HepG2 (cell line): ENCODE data around the gene ELOVL5. TPM values are rescaled to one million over a fixed set of nuclear protein-coding genes. Genes with fewer than 3 reads are reported as not detected.

Experiments
- CERS6 ChIP-seq: sonication (generic); formaldehyde crosslinking; IDR thresholded peaks from 2 replicates; pipeline ENCODE4 v1.5.0; 2020; ENCODE audit warnings: missing genetic modification reagents
- KIAA2018 ChIP-seq: sonication (generic); formaldehyde crosslinking; IDR thresholded peaks from 2 replicates; pipeline ENCODE4 v1.5.0; 2020; ENCODE audit warnings: mild to moderate bottlenecking, missing genetic modification reagents, borderline replicate concordance
- REPIN1 ChIP-seq: sonication (generic); formaldehyde crosslinking; IDR thresholded peaks from 2 replicates; pipeline ENCODE4 v1.8.0; 2022; ENCODE audit warnings: missing genetic modification reagents, low read depth, mild to moderate bottlenecking, borderline replicate concordance
- SRSF4 ChIP-seq: fragments of 200-400 bp; formaldehyde crosslinking; IDR thresholded peaks from one replicate; pipeline ENCODE4 v1.6.1; 2018; ENCODE audit warnings: mild to moderate bottlenecking, low read depth, low read length, moderate library complexity; ENCODE audit not compliant: poor library complexity, severe bottlenecking
- YEATS4 ChIP-seq: sonication (generic); formaldehyde crosslinking; IDR thresholded peaks from 2 replicates; pipeline ENCODE4 v1.4.0; 2020; ENCODE audit warnings: missing genetic modification reagents, borderline replicate concordance
- ZBTB1 ChIP-seq: sonication (generic); formaldehyde crosslinking; IDR thresholded peaks from 2 replicates; pipeline ENCODE4 v1.4.0; 2020; ENCODE audit warnings: missing genetic modification reagents, borderline replicate concordance
- ZC3H4 ChIP-seq: sonication (generic); formaldehyde crosslinking; IDR thresholded peaks from 2 replicates; pipeline ENCODE4 v1.4.0; 2020; ENCODE audit warnings: missing genetic modification reagents, borderline replicate concordance
- ZNF256 ChIP-seq: sonication (generic); formaldehyde crosslinking; conservative IDR thresholded peaks from 2 replicates; pipeline ENCODE4 v1.4.0; 2020; ENCODE audit warnings: missing genetic modification reagents
- ZNF609 ChIP-seq: sonication (generic); formaldehyde crosslinking; IDR thresholded peaks from 2 replicates; pipeline ENCODE4 v1.4.0; 2020; ENCODE audit warnings: mild to moderate bottlenecking, missing genetic modification reagents, borderline replicate concordance
- ZNF737 ChIP-seq: sonication (generic); formaldehyde crosslinking; IDR thresholded peaks from 2 replicates; pipeline ENCODE4 v1.5.0; 2020; ENCODE audit warnings: missing genetic modification reagents, mild to moderate bottlenecking, borderline replicate concordance
- ZNF766 ChIP-seq: sonication (generic); formaldehyde crosslinking; IDR thresholded peaks from 2 replicates; pipeline ENCODE4 v1.5.0; 2020; ENCODE audit warnings: missing genetic modification reagents, borderline replicate concordance
- polyA plus RNA-seq, 8 experiments: library from polyadenylated mRNA; depleted of rRNA in 3 of 8; stranded (reverse) in 7 of 8; unstranded in 1 of 8; fragments of >200 nt; fragmentation: Illumina TruSeq in 4 of 8; extraction: Trizol in 4 of 8; gene quantifications; 2 replicates each; pipeline versions ENCODE4 v1.2.1 to v1.2.3, GENCODE V29; 2011 to 2016; ENCODE audit warnings: low read depth in 4 of 8, missing spikeins in 1 of 8, mixed read lengths in 1 of 8; ENCODE audit not compliant: insufficient read depth in 1 of 8
- total RNA-seq, 5 experiments: library from RNA; depleted of rRNA; stranded (reverse); fragments of >200 nt; fragmentation: Illumina TruSeq; extraction: Trizol; gene quantifications; 2 replicates each; pipeline ENCODE4 v1.2.3, GENCODE V29; 2016; ENCODE audit warnings: low read depth in 1 of 5

ELOVL5 gene
- total and polyA plus RNA-seq, 2 of the 13 experiments (the other 11 are each of a cell fraction or from before 2014, with no cell fraction given), result 50.1 to 72.4 TPM

- TF ChIP-seq ZC3H4, result peak; percentile 81; the same call in 1 of the 2 replicates
- no peak for TF ChIP-seq ZNF256 (CRISPR knock-in tag)
- TF ChIP-seq CERS6, result no peak
- peak; percentile 98 for TF ChIP-seq REPIN1 (CRISPR knock-in tag)
- TF ChIP-seq ZBTB1 (CRISPR knock-in tag), result 0 out of 2 replicates have a peak, but pooled peaks have one; percentile 58
- TF ChIP-seq ZNF766 (CRISPR knock-in tag), result peak; percentile 81; the same call in 1 of the 2 replicates
- TF ChIP-seq KIAA2018 (CRISPR knock-in tag), result no peak
- TF ChIP-seq ZNF609 (CRISPR knock-in tag), result peak; percentile 76; the same call in 1 of the 2 replicates
- no peak for TF ChIP-seq ZNF737 (CRISPR knock-in tag)
- TF ChIP-seq YEATS4 (CRISPR knock-in tag), result peak; percentile 91
- TF ChIP-seq SRSF4, result no peak
These were observed 10.5 kb upstream of the ELOVL5 start (continued) for GRCh38 chr6:53359095-53359842.
